Measurements from ENCODE around the gene CPPED1. TPM values are rescaled to one million over a fixed set of nuclear protein-coding genes. Genes with fewer than 3 reads are reported as not detected.
A peak's percentile ranks its signal among the peaks of the same experiment; 100 is the strongest.

The CPPED1 gene
- total RNA-seq, 2 experiments from 2014 or later = 3.8 to 5.1 TPM

DNA sequence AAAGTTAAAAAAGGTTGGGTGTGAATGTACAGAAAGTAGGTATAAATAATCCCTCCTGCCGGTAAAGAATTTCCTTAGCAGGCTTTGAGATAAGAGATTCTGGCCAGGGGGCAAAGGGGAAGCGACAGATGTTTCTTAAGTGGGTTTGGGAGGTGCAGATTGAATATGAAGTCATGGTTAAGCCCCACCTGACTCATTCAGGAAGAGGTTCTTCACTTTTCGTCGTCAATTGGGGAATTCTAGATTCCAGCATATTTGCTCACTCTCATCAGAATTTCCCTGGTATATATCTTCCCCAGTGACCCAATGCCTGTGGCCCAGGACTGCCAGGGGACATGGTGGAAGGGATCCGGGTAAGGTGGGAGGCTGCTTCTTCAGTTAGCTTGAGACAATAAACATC, 127.8 kb downstream of the CPPED1 start:
- H3K27ac Mint-ChIP-seq = no peak overlapping the region
- peaks cover 2% of the 10 kb centered on the region for H3K36me3 Mint-ChIP-seq
- no peaks in the 10 kb centered on the region for H3K9me3 Mint-ChIP-seq
- no peak overlapping the region for H3K4me3 Mint-ChIP-seq
- peaks cover 16% of the 10 kb centered on the region for H3K4me1 Mint-ChIP-seq
- DNase-seq = no peak
- H3K27me3 Mint-ChIP-seq = peaks cover 3% of the 10 kb centered on the region

DNA sequence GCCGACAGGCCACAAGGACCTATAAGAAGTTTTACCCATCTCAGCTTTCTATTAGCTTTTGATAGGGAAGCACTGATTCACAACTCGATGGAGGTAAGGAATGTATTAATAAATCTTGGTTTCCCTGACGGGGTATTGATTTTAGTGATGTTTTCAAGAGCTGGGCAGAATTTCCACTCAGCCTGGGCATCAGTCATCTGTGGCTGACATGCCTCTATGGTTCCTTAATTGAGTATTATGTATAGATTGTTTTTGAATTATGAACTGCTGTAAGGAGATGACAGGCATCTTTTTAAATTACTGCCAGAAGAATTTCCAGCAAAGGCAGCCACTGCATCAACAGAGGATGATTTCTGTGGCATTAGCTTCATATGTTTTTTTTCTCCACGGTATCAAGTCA, 128.6 kb downstream of the CPPED1 start:
- Mint-ChIP-seq H3K27ac (no peak overlapping the region), H3K9me3 (no peaks in the 10 kb centered on the region), H3K4me1 (peaks cover 16% of the 10 kb centered on the region), H3K27me3 (peaks cover 3% of the 10 kb centered on the region), H3K4me3 (no peak overlapping the region), H3K36me3 (peaks cover 2% of the 10 kb centered on the region)
- DNase-seq = no peak

DNA sequence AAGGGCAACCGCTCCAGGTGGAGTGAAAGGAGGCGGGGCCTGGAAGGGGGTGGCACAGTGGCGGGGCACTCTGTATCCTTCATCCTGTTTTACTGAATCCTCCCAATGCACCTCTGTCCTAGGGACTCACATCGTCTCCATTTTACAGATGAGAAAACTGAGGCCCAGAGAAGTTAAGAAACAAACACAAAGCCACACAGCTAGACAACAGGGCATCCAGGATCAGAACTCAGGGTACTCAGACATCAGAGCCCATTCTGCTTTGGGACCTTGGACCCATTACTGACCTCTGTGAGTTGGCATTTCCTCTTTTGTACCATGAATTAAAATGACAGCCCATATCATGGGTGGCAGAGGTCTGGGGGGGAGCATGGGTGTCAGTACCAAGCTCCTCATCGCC, 129.2 kb downstream of the CPPED1 start:
- no peak overlapping the region for H3K27ac Mint-ChIP-seq
- DNase-seq = no peak
- H3K27me3 Mint-ChIP-seq = peaks cover 3% of the 10 kb centered on the region
- H3K36me3 Mint-ChIP-seq = peaks cover 3% of the 10 kb centered on the region
- H3K9me3 Mint-ChIP-seq = no peaks in the 10 kb centered on the region
- no peak overlapping the region for H3K4me3 Mint-ChIP-seq
- peaks cover 16% of the 10 kb centered on the region for H3K4me1 Mint-ChIP-seq

DNA sequence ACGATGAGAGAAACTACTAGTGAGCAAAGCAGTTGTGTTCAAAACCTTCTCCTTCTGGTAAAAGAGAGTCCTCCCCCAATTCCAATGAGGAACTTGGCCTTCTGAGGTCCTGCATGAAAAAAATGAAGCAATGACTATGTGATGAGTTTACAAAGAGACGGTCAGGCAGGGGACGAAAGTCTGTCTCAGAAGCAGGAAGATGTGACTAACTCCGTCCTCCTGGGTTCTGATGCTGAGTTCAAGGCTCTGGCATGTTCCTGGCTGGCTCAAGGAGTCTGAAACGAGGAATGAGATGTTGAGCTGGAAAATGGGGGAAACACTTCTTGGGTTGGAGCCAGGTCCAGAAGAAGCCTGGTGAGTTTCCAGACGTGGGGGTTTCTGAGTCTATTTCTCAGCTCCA, 129.6 kb downstream of the CPPED1 start:
- H3K9me3 Mint-ChIP-seq = peaks cover 3% of the 10 kb centered on the region
- peaks cover 3% of the 10 kb centered on the region for H3K27me3 Mint-ChIP-seq
- peaks cover 16% of the 10 kb centered on the region for H3K4me1 Mint-ChIP-seq
- no peak overlapping the region for H3K4me3 Mint-ChIP-seq
- no peak overlapping the region for H3K27ac Mint-ChIP-seq
- H3K36me3 Mint-ChIP-seq = peaks cover 7% of the 10 kb centered on the region
- DNase-seq = no peak

DNA sequence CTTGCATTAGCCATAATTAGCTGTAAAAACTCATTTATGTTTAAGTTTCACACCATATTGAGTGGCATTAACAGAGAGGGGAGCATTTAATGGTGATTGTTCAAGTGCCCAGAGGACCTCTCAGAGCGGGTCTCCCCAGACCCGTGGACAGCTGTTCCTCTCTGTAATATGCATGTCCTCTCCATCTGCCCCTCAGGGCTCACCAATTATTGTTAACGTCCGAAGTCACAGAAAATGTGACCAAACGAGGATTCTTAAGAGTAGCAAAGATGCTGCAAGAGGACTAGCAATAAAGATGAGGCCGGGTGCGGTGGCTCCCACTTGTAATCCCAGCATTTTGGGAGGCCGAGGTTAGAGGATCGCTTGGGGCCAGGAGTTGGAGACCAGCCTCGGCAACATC, 130.2 kb downstream of the CPPED1 start:
- Mint-ChIP-seq H3K9me3 (peaks cover 7% of the 10 kb centered on the region), H3K4me3 (no peak overlapping the region), H3K27me3 (peaks cover 3% of the 10 kb centered on the region), H3K4me1 (peaks cover 16% of the 10 kb centered on the region), H3K36me3 (peaks cover 12% of the 10 kb centered on the region), H3K27ac (no peak overlapping the region)
- DNase-seq = no peak

DNA sequence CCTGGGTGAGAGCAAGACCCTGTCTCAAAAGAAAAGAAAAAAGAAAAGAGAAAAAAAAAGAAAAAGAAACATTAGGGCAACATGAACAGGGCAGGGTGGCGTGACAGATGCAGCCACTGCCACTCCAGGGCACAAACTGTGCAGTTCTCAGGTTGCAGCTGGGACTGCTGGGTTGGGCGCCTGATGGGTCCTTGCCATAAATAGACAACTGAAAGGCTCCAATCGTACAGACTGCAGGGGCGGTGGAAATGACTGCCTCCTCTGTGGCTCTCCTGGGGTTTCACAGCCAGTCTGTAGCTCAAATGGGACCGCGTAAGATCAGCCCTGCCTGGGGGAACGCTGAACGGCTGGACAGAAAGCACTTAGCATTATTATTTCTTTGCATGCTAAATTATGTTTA, 130.7 kb downstream of the CPPED1 start:
- Mint-ChIP-seq H3K36me3 (peaks cover 14% of the 10 kb centered on the region), H3K27me3 (peaks cover 3% of the 10 kb centered on the region), H3K9me3 (peaks cover 9% of the 10 kb centered on the region), H3K27ac (no peak overlapping the region), H3K4me1 (peaks cover 14% of the 10 kb centered on the region), H3K4me3 (no peak overlapping the region)
- DNase-seq = no peak

DNA sequence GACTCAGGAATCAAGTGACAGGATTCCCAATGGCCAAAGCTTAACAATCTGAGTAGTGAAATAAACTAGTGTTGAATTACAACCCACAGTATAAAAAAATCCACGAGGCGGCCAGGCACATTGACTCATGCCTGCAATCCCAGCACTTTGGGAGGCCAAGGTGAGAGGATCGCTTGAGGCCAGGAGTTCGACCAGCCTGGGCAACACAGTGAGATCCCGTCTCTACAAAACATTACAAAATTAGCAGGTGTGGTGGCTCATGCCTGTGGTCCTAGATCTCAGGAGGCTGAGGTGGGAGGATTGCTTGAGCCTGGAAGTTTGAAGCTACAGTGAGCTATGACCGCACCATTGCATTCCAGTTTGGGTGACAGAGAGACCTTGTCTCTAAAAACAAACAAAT, 133.8 kb downstream of the CPPED1 start:
- H3K36me3 Mint-ChIP-seq = peaks cover 23% of the 10 kb centered on the region
- no peak for DNase-seq
- H3K9me3 Mint-ChIP-seq = peaks cover 17% of the 10 kb centered on the region
- H3K4me3 Mint-ChIP-seq = no peak overlapping the region
- no peaks in the 10 kb centered on the region for H3K4me1 Mint-ChIP-seq
- H3K27me3 Mint-ChIP-seq = peaks cover 3% of the 10 kb centered on the region
- no peak overlapping the region for H3K27ac Mint-ChIP-seq

DNA sequence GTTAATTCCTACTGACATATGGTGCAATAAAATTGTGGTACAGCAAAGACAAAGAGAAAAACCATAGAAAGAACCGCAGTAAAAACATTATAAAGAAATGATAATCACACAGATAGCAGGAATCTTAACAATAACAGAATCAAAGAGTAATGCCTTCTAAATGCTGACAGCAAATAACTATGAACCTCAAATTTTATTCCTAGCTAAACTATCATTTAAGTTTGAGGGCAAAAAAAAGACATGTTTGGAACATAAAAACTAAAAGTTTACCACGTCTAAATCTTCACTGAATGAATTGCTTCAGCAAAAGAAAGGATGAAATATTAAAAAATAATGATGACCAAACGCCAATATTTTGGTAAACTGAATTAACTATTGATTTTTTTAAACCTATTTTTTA, 135.8 kb downstream of the CPPED1 start:
- Mint-ChIP-seq H3K9me3 (peaks cover 19% of the 10 kb centered on the region), H3K27me3 (no peaks in the 10 kb centered on the region), H3K36me3 (peaks cover 33% of the 10 kb centered on the region), H3K4me3 (no peak overlapping the region), H3K4me1 (no peaks in the 10 kb centered on the region), H3K27ac (no peak overlapping the region)
- no peak for DNase-seq

DNA sequence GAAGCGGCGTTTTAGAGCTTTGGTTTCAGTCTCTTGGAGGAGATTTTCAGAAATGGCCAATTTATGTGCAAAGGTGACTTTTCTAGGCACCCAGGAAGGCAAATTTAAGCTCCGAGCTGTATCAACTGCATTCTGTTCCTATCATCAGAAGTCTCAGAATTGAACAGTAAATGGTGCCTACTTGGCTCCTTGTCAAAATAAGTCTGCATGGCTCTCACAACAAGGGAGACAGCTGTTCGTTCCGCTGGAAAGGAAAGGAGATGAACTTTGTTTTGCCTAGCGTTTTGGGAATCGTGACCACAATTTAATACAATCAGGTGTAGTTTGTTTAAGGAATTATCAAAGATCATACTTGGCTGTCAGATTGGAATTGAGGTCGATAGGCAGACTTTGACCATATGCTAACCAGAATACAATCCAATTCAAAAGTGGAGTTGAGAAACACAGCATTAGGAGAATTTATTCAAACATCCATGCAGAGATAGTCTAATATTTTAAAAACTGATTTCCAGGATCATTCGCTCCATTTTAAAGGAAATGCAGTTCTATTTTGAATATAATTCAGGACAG, 139.4 kb downstream of the CPPED1 start:
- Mint-ChIP-seq H3K27ac (no peak overlapping the region), H3K4me1 (no peaks in the 10 kb centered on the region), H3K9me3 (peaks cover 18% of the 10 kb centered on the region), H3K27me3 (no peaks in the 10 kb centered on the region), H3K4me3 (no peak overlapping the region), H3K36me3 (peaks cover 35% of the 10 kb centered on the region)
- DNase-seq = no peak

DNA sequence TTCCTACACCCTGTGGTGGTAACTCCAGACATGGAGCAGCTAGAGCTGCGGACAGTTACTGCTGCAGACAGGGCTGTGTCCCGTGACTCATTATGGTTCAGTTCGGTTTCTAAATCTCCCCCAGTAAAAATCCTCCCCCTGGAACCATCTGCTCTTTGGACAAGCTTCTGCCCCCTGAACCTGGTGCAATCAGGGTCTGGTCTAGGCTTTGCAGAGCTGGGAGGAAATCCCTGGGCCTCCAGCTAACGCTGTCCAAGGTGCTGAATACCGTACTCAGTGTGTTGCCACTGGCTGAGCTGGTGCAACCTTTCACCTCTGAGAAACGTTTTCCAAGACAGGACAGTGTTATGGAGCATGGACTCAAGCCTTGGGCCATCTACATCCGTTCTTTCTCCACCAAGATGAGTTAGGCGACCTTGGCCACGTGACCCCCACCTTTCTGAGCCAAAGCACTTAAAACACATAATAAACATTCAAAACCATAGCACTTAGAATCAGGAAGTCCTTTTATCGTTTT, 142.0 kb downstream of the CPPED1 start:
- Mint-ChIP-seq H3K27ac (no peak overlapping the region), H3K4me3 (no peak overlapping the region), H3K27me3 (no peaks in the 10 kb centered on the region), H3K4me1 (no peaks in the 10 kb centered on the region), H3K9me3 (peaks cover 12% of the 10 kb centered on the region), H3K36me3 (peaks cover 21% of the 10 kb centered on the region)
- DNase-seq = peak; percentile 22

DNA sequence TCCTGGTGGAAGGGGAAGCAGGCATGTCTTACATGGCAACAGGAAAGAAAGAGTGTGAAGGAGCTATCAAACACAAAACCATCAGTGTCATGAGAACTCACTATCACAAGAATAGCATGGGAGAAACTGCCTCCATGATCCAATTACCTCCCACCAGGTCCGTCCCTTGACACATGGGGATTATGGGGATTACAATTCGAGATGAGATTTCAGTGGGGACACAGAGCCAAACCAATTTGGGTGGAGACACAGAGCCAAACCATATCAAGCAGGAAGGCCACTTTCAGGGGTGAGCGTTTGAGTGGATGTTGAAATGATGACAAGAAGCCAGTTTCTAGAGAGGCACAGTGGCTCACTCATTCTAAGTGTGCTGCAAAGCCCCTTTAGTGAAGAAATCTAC, 143.8 kb downstream of the CPPED1 start:
- Mint-ChIP-seq H3K4me1 (no peaks in the 10 kb centered on the region), H3K4me3 (no peak overlapping the region), H3K27me3 (no peaks in the 10 kb centered on the region), H3K36me3 (peaks cover 19% of the 10 kb centered on the region), H3K9me3 (peaks cover 11% of the 10 kb centered on the region), H3K27ac (no peak overlapping the region)
- DNase-seq = no peak

DNA sequence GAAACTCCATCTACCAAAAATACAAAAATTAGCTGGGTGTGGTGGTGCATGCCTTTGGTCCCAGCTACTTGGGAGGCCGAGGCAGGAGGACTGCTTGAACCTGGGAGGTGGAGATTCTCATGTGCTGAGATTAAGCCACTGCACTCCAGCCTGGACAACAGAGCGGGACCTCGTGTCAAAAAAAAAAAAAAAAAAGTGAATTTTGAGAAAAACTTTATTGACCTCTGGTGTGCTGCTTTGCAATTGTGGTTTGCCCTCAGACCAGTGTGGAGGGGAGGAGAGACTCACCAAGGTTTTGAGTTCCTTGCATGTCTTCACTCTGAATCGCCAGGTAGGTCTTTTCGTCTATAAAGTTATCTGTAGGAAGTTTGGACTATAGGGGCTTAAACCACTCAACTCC, 145.2 kb downstream of the CPPED1 start:
- no peak for DNase-seq
- Mint-ChIP-seq H3K27ac (no peak overlapping the region), H3K9me3 (peaks cover 11% of the 10 kb centered on the region), H3K27me3 (peaks cover 5% of the 10 kb centered on the region), H3K4me3 (no peak overlapping the region), H3K4me1 (no peaks in the 10 kb centered on the region), H3K36me3 (peaks cover 11% of the 10 kb centered on the region)

DNA sequence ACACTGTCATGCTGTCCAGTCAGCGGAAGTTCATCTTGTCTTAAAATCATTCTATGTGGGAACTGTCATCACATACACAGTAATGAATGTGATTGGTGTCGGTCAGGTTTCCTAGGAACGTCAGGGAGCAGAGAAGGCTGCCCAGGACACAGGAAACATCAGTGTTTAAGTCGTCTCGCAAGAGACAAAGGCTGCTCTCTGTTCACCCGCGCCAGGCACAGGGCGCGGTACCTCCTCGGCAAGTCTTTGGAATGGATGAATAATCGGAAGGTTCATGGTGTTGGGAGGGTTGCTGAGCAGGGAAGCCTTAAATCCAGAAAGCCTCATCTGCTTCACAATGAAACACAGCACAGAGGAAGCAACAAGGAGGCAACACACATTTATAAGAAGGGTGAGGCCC, 148.2 kb downstream of the CPPED1 start:
- Mint-ChIP-seq H3K36me3 (peaks cover 4% of the 10 kb centered on the region), H3K4me1 (no peaks in the 10 kb centered on the region), H3K27me3 (peaks cover 5% of the 10 kb centered on the region), H3K4me3 (no peak overlapping the region), H3K9me3 (peaks cover 10% of the 10 kb centered on the region), H3K27ac (no peak overlapping the region)
- DNase-seq = no peak

DNA sequence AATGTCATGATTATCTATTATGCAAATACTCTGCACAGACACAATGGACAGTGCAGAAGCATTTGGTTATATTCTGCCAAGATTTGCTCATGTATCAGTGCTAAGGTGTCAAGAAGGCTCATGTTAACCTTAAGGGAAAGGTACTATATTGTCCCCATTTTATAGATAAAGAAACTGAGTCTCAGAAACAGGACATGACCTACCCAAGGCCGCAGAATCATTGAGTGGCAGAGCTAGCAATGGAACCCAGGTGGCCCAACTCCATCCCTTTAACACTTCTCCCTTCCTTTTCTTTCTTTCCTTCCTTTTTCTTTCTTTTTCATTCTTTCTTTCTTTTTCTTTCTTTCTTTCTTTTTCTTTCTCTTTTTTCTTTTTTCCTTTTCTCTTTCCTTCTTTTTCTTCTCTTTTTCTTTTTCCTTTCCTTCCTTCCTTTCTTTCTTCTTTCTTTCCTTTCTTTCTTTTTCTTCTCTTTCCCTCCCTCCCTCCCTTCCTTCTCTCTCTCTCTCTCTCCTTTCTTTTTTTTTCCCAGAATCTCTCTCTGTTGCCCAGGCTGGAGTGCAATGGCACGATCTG, 149.8 kb downstream of the CPPED1 start:
- Mint-ChIP-seq H3K4me1 (no peaks in the 10 kb centered on the region), H3K27ac (no peak overlapping the region), H3K4me3 (no peak overlapping the region)

DNA sequence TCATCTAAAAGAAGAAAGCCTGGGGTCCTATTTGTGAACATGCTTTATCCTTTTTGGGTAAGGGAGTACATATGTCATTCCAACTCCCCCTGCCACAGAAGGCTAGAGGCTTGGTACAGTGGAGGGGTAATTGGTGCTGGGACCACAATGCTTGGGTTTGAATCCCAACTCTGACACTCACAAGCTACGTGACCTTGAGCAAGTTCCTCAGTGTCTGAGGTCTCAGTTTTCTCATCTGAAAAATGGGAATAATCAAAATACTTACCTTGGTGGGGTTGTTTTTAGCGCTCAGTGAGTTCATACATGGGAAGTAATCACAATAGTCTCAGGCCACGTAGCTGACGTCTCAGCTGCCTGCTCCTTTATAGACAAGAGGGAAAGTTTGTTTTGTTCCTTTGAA, 150.8 kb downstream of the CPPED1 start:
- peaks cover 5% of the 10 kb centered on the region for H3K27me3 Mint-ChIP-seq
- H3K36me3 Mint-ChIP-seq = peaks cover 6% of the 10 kb centered on the region
- DNase-seq = no peak
- H3K9me3 Mint-ChIP-seq = peaks cover 11% of the 10 kb centered on the region
- H3K4me3 Mint-ChIP-seq = no peak overlapping the region
- no peaks in the 10 kb centered on the region for H3K4me1 Mint-ChIP-seq
- H3K27ac Mint-ChIP-seq = no peak overlapping the region

More for the DNA sequence above, 149.8 kb downstream of the CPPED1 start:
- peaks cover 5% of the 10 kb centered on the region for H3K27me3 Mint-ChIP-seq
- no peak for DNase-seq
- peaks cover 10% of the 10 kb centered on the region for H3K9me3 Mint-ChIP-seq
- H3K36me3 Mint-ChIP-seq = peaks cover 3% of the 10 kb centered on the region
